Measurements from ENCODE around the gene MFN2.
"Not testable (repeated sequence)": the region's sequence is repeated elsewhere in the genome, so short reads cannot be mapped to it uniquely, and the experiment has no call there.

MFN2 gene

GRCh38 chr1:11979851-11980675 lies at the start of gene MFN2:
MFN2 (plus strand) TSS chr1:11980444; CDS start chr1:11989169, 8,725 bp downstream.
- peak; percentile 81 for DNase-seq

DNA sequence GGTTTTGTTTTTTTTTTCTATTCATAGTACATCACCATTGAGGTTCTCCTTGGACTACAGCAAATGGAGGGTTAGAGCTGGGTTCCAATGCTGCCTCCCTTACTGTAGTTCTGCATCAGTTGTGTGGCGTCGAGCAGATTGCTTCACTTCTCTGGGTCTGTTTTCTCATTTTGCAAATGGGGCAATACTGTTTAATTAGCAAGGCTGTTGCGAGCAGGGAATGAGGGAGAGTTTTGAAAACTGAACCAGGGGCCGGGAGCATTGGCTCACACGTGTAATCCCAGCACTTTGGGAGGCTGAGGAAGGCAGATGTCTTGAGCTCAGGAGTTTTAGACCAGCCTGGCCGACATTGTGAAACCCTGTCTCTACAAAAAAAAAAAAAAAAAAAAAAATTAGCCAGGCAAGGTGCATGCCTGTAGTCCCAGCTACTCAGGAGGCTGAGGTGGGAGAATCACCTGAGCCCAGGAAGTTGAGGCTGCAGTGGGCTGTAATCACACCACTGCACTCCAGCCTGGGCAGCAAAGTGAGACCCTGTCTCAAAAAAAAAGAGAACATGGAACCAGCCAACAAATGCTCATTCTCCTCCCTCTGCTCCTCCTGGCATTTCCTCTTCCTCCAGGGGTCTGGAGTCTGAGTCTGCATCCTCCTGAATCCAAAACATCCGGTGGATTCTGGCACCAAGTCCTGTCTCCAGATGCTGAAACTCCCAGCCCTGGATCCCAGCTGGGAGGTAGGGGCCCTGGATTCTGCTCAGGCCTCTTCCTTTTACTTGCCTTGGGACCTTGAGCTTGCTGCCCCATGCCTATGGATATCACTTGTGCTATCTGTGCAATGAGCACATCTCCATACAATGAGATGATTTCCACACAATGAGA lies 49.4 kb upstream of the MFN2 start:
- DNase-seq, result no peak

- no peak for DNase-seq
Measured at GRCh38 chr1:11931845-11932244, 48.4 kb upstream of the MFN2 start.

DNA sequence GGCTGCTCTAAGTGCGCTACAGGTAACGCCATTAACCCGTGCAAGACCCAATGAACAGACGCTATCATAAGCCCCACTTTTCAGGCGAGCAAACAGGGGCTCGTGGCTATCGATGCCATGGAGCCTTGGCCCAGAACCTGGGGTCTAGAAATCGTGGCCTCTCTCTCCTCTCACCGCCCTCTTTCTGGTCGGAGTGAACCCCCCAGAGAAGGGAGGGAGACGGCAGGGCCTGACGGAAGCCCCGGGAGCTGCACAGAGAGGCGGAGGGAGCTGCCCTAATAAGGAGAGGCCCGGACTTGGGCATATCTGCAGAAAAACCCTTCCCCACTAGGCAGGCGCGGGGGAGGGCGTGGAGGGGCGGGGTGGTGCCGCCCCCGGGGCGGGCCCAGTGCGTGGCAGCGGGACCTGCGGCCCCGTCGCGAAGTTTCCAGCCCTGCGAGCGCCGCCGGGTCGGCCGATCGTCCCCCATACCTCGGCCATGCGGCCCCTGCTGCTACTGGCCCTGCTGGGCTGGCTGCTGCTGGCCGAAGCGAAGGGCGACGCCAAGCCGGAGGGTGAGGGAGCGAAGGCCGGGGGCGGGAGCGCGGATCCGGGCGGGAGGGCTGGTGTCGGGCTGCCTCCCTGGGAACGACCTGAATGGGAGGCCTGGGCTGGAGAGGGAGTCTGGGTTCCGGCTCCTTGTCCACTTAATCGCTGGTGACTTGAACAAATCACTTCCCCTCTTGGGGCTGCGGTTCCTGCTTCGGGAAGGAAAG lies 45.8 kb upstream of the MFN2 start, which contains the start of gene PLOD1:
TSS of gene PLOD1 (plus strand) at position 416 of the 755 bp plus-strand sequence. CDS start at position 479, 63 bp downstream.
- peak; percentile 37 for DNase-seq

- no peak for DNase-seq
Measured at GRCh38 chr1:11935057-11935412, 45.2 kb upstream of the MFN2 start.

DNA sequence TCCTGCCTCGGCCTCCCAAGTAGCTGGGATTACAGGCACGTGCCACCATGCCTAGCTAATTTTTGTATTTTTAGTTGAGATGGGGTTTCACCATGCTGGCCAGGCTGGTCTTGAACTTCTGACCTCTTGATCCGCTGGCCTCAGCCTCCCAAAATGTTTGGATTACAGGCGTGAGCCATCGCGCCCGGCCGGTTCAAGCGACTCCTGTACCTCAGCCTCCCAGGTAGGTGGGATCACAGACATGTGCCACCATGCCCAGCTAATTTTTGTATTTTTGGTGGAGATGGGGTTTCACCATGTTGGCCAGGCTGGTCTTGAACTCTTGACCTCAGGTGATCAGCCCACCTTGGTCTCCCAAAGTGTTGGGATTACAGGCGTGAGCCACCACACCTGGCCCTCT lies 44.5 kb upstream of the MFN2 start:
- not testable (repeated sequence) for DNase-seq

- no peak for DNase-seq
Measured at GRCh38 chr1:11938722-11939526, 41.3 kb upstream of the MFN2 start.

DNA sequence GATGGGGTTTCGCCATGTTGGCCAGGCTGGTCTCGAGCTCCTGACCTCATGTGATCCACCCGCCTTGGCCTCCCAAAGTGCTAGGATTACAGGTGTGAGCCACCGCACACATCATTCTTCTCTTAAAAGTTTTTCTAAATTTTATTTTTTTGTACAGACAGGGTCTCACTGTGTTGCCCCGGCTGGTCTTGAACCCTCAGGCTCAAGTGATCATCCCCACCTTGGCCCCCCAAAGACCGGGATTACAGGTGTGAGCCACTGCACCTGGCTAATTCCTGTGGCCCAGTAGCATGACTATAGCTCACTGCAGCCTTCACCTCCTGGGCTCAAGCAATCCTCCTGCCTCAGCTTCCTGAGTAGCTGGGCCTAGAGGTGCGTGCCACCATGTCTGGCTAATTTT lies 40.5 kb upstream of the MFN2 start:
- DNase-seq, result not testable (repeated sequence)

GRCh38 chr1:11940260-11940921 lies 39.9 kb upstream of the MFN2 start:
- DNase-seq, result no peak

DNA sequence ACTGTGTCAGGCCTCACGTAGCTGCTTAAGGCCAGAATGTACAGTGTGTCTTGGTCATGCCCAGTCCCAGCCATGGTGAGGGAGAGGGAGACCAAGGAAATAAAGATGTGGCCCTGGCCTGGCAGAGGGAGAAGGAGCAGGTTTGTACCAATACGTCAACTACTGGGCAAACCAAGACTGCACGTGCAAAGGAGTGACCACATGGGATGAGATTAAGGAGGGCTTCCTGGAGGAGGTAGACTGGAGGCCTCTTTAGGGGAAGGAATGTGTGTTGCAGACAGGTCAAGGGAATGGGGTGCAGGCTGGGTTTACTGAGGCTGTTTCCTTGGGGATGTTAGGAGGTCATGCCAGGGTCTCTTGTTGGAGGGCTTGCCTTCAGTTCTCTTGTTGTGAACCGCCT lies 38.0 kb upstream of the MFN2 start:
- DNase-seq, result no peak

- no peak for DNase-seq
Measured at GRCh38 chr1:11943619-11944018, 36.6 kb upstream of the MFN2 start.

DNA sequence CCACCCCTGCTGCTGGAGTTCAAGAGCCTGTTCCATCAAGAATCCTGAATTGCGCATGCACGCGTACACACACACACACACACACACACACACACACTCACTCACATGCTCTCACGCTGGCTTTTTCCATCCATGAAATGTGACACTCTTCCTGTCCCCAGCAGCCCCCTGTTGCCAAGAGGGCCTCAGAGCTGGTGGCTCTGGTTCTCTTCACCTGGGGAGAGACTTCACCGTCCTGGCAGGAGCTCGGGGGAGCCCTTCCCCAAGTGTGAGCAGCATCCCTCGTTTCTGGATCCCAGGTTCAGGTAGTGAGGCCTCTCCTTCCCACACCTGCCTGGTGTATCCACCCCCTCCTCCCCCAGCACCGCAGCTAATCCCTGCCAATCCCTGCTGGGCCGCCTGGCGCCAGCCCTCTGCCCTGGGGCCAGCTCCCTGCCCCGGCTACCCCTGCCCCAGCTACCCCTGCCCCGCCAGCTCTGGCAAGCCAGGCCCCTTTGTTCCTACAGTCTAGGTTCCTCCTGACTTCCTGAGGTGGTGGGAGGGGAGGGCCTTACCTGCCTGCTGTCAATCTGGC lies 35.8 kb upstream of the MFN2 start:
- DNase-seq, result no peak

GRCh38 chr1:11946647-11947046 lies 33.6 kb upstream of the MFN2 start:
- DNase-seq, result no peak

DNA sequence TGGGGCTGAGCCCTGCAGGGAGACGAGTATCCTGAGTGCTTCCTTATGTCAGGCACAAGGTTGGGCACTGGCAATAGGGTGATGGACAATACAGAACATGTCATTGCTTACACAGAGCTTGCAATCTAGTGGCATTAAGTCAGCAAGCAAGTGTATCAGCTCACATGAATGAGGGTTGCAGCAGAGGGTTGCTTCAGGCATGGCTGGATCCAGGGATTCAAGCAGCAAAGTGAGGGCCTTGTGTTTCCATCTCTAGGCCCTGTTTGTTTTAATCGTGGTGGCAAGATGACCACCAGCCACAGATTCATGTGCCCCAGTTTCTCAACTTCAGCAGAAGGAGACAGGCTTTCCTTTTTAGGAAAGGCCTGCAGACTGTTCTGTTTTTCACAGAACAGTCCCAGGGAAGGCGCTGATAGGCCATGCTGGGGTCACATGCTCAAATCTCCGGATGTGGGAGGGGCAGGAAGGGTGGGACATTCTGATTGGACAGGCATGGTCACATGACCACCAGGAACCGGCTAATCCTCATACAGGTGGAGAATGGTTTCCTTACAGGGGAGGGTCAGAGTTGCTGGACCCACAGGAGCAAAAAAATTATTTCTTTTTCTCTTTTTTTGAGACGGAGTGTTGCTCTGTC lies 31.3 kb upstream of the MFN2 start:
- DNase-seq, result no peak

DNA sequence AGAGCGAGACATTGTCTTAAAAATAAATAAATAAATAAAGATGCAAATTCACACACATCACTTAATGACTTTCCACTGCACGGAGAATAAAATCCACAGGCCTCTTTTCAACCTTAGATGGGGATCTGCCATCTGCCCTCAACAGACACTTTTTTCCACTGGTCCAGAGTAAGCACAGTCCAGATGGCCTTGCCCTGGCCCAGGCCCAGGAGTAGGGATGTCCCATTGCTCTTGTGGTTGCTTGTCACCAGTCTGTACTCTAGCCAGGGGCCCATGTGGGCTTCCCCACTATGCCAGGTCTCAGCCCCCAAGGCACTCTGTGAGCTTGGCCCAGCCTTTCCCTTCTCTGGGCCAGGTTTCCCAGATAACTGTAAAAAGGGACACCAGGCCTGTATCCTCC lies 28.3 kb upstream of the MFN2 start:
- DNase-seq, result no peak

DNA sequence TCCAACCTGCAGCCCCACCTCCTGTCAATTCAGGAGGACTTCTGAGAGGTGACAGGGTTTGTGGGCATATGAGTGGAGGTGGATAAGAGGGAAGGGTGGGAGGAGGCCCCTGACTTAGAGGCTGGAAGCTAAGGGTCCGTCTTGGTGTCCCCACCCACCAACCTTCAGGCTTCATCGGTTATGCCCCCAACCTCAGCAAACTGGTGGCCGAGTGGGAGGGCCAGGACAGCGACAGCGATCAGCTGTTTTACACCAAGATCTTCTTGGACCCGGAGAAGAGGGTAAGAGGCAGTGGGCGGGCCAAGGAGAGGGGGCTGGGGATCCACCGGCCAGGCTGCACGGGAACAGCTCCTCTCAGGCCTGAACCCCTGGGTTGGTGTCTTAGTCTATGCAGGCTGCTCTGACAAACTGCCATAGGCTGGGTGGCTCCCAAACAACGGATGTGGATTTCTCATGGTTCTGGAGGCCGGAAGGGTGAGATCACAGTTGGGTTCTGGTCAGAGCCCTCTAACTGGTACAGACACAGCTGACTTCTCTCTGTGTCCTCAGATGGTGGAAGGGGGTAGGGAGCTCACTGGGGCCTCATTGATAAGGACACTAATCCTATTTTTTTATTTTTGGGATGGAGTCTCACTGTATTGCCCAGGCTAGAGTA lies 27.7 kb upstream of the MFN2 start:
- DNase-seq, result no peak

DNA sequence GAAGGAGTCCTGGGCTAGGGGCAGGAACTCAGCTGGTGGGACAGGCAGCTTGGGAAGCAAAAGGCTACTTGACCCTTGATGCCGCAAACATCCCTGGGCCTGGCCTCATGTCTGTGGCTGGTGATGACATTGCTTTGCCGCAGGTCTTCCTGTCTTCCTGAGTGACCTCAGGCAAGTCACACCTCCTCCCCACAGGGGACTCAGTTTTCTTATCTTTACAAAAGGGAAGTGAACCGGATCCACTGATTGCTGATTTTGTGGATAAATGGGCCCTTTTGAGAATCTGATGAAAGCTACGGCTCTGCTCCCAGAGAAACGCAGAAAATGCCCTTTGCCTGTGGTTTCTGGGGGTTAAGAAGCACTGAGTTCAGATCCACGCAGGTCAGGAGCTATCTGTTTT lies 25.0 kb upstream of the MFN2 start:
- no peak for DNase-seq

- no peak for DNase-seq
Measured at GRCh38 chr1:11957398-11957797, 22.8 kb upstream of the MFN2 start.

- no peak for DNase-seq
Measured at GRCh38 chr1:11957897-11958296, 22.3 kb upstream of the MFN2 start.

- no peak for DNase-seq
Measured at GRCh38 chr1:11960276-11960675, 20.0 kb upstream of the MFN2 start.

Measured in SIG-M5 (cell line).